HCT116 (cell line): ENCODE results near the gene KLRD1.

ENCODE experiments used
- CTCF ChIP-seq, 3 experiments: fragments of 200-600 bp in 1 of 3; sonication (generic) in 1 of 3; IDR thresholded peaks in 2 of 3; conservative IDR thresholded peaks in 1 of 3; 2 replicates each; pipeline ENCODE4 v1.5.1; 2012 to 2017; ENCODE audit warnings: low read depth in 2 of 3, low read length in 2 of 3, antibody characterized with exemption in 1 of 3, borderline replicate concordance in 1 of 3, control low read depth in 1 of 3, mild to moderate bottlenecking in 1 of 3, mixed read lengths in 1 of 3, mixed run types in 1 of 3, moderate library complexity in 1 of 3; ENCODE audit not compliant: insufficient read depth in 1 of 3
- EZH2 ChIP-seq: fragments of 200-600 bp; sonication (generic); IDR thresholded peaks from 2 replicates; pipeline ENCODE4 v1.6.1; 2017; ENCODE audit warnings: antibody characterized with exemption, mixed run types
- POLR2A ChIP-seq: IDR thresholded peaks from 2 replicates; pipeline ENCODE4 v1.7.0; 2011; ENCODE audit warnings: borderline replicate concordance; ENCODE audit not compliant: insufficient read depth, insufficient read length; ENCODE audit errors: extremely low read depth
- POLR2AphosphoS5 ChIP-seq: IDR thresholded peaks from 2 replicates; pipeline ENCODE4 v1.6.1; 2011; ENCODE audit warnings: mild to moderate bottlenecking, low read depth, low read length, moderate library complexity
- REST ChIP-seq: IDR thresholded peaks from 2 replicates; pipeline ENCODE4 v1.6.1; 2012; ENCODE audit warnings: low read depth

- TF ChIP-seq CTCF (IDR thresholded peaks at IDR 0.05 in 2 of 3, conservative IDR thresholded peaks at IDR 0.05 in 1 of 3; ENCODE audit: borderline replicate concordance in 1 of 3, insufficient read depth in 1 of 3, low read depth in 2 of 3, low read length in 2 of 3) = no peak
- TF ChIP-seq POLR2A = no peak
- no peak for TF ChIP-seq REST
- TF ChIP-seq POLR2AphosphoS5 = no peak
- no peak for TF ChIP-seq EZH2
These were observed 53.4 kb downstream of the KLRD1 start for GRCh38 chr12:10361084-10361483.
